WTC11 (cell line): ENCODE measurements around the gene TRIM17. TPM values are rescaled to one million over a fixed set of nuclear protein-coding genes. Genes with fewer than 3 reads are reported as not detected.
A peak's percentile ranks its signal among the peaks of the same experiment; 100 is the strongest.

ENCODE experiments used
- ATAC-seq: fragments of 200-7000 bp; cut with Tn5 transposase; 2 replicates; pipeline ENCODE4 v1.10.0; 2021; ENCODE audit warnings: mild to moderate bottlenecking, moderate library complexity
- CTCF ChIA-PET: fragments of 300-600 bp; sonication (Branson Sonifier 250); formaldehyde crosslinking; loops from one replicate; lab custom pipeline; 2021; ENCODE audit warnings: antibody characterized with exemption; lab: Charles Lee
- POLR2A ChIA-PET: fragments of 350-600 bp; sonication (Branson Sonifier 250); formaldehyde crosslinking; loops from one replicate; lab custom pipeline; 2021; ENCODE audit warnings: antibody characterized with exemption; lab: Charles Lee
- DNase-seq: peaks from one replicate; pipeline ENCODE4 v3.0.0; 2021; ENCODE audit warnings: low spot score
- H3K27ac Mint-ChIP-seq: 2 replicates; pipeline ENCODE4 v1.8.0; 2021; ENCODE audit warnings: mixed read lengths
- H3K27me3 Mint-ChIP-seq: 2 replicates; pipeline ENCODE4 v1.8.0; 2021; ENCODE audit warnings: low read depth, mild to moderate bottlenecking, moderate library complexity, mixed read lengths
- H3K36me3 Mint-ChIP-seq: 2 replicates; pipeline ENCODE4 v1.8.0; 2021; ENCODE audit warnings: mixed read lengths
- H3K4me1 Mint-ChIP-seq: 2 replicates; pipeline ENCODE4 v1.8.0; 2022; ENCODE audit warnings: mixed read lengths
- H3K4me3 Mint-ChIP-seq: 2 replicates; pipeline ENCODE4 v1.8.0; 2021; ENCODE audit warnings: mild to moderate bottlenecking, moderate library complexity, mixed read lengths
- H3K9me3 Mint-ChIP-seq: 2 replicates; pipeline ENCODE4 v1.8.0; 2021; ENCODE audit warnings: mixed read lengths
- ARID4B ChIP-seq: sonication (generic); formaldehyde crosslinking; IDR thresholded peaks from 2 replicates; pipeline ENCODE4 v1.8.0; 2023; ENCODE audit warnings: missing genetic modification reagents, mild to moderate bottlenecking, borderline replicate concordance
- ATF2 ChIP-seq: sonication (generic); formaldehyde crosslinking; IDR thresholded peaks from 2 replicates; pipeline ENCODE4 v1.8.1; 2022; ENCODE audit warnings: low read depth, missing genetic modification reagents, borderline replicate concordance
- CDX4 ChIP-seq: fragments of 250-450 bp; sonication (Bioruptor Pico); IDR thresholded peaks from 2 replicates; pipeline ENCODE4 v1.9.0; 2021; ENCODE audit warnings: moderate library complexity, mild to moderate bottlenecking, inconsistent platforms, borderline replicate concordance
- ETV6 ChIP-seq: sonication (generic); formaldehyde crosslinking; IDR thresholded peaks from 2 replicates; pipeline ENCODE4 v1.8.1; 2022; ENCODE audit warnings: mild to moderate bottlenecking, missing genetic modification reagents
- HMGA2 ChIP-seq: fragments of 250-450 bp; sonication (Bioruptor Pico); IDR thresholded peaks from 2 replicates; pipeline ENCODE4 v1.4.0; 2021; ENCODE audit warnings: mild to moderate bottlenecking, moderate library complexity
- ZNF121 ChIP-seq: sonication (generic); formaldehyde crosslinking; IDR thresholded peaks from 2 replicates; pipeline ENCODE4 v1.8.0; 2023; ENCODE audit warnings: missing genetic modification reagents
- ZNF532 ChIP-seq: fragments of 250-450 bp; sonication (Bioruptor Pico); IDR thresholded peaks from 2 replicates; pipeline ENCODE4 v1.9.0; 2021; ENCODE audit warnings: mild to moderate bottlenecking, borderline replicate concordance
- total RNA-seq: library from RNA; stranded (reverse); gene quantifications from 3 replicates; pipeline ENCODE4 v1.2.3, GENCODE V29; 2021

Gene TRIM17
- total RNA-seq, 1 experiment from 2014 or later, result 2.6 TPM

- TF ChIP-seq ATF2 (CRISPR knock-in tag) (no peak), CDX4 (CRISPR knock-in tag) (no peak), ARID4B (no peak), HMGA2 (CRISPR knock-in tag) (no peak), ETV6 (no peak)
Measured at GRCh38 chr1:228413241-228414010, 3.2 kb downstream of the TRIM17 start (continued).

GRCh38 chr1:228411548-228412430, 4.9 kb downstream of the TRIM17 start:
- peaks cover 16% of the 10 kb centered on the region for H3K4me1 Mint-ChIP-seq
- no peak overlapping the region for H3K27ac Mint-ChIP-seq
- POLR2A ChIA-PET, result interaction anchor here (0.9 to 1.1 kb wide), 2 partner anchors 45 to 47 kb away, joined by 4 to 6 read pairs; no protein-coding TSS in a partner anchor

More at GRCh38 chr1:228411548-228412430, 4.9 kb downstream of the TRIM17 start:
- ATAC-seq, result no peak
- H3K9me3 Mint-ChIP-seq, result no peaks in the 10 kb centered on the region
- TF ChIP-seq ZNF532 (CRISPR knock-in tag), result no peak
- TF ChIP-seq ZNF121 (CRISPR knock-in tag), result 0 out of 2 replicates have a peak, but pooled peaks have one; percentile 41
- no peaks in the 10 kb centered on the region for H3K36me3 Mint-ChIP-seq
- H3K27me3 Mint-ChIP-seq, result peaks cover 32% of the 10 kb centered on the region
- CTCF ChIA-PET, result interaction anchor here (0.6 to 1.0 kb wide), 4 partner anchors 46 to 330 kb away, joined by 3 to 5 read pairs (median 4); a partner anchor contains a TSS
- DNase-seq, result no peak
- H3K4me3 Mint-ChIP-seq, result no peak overlapping the region
